Neutrophil (primary cell): ENCODE data around the gene ALG11.
A peak's percentile ranks its signal among the peaks of the same experiment; 100 is the strongest.

Experiments
- H3K27ac ChIP-seq: fragments of 200-600 bp; sonication (generic); 2 replicates; pipeline ENCODE4 v1.5.1; 2016; ENCODE audit warnings: mild to moderate bottlenecking, moderate library complexity
- H3K27me3 ChIP-seq: fragments of 200-600 bp; sonication (generic); 2 replicates; pipeline ENCODE4 v1.6.0; 2016; ENCODE audit warnings: mild to moderate bottlenecking
- H3K36me3 ChIP-seq: fragments of 200-600 bp; sonication (generic); 2 replicates; pipeline ENCODE4 v1.5.1; 2017
- H3K4me1 ChIP-seq, 2 experiments: fragments of 200-600 bp in 1 of 2; sonication (generic) in 1 of 2; 1 replicate in 1 of 2; 2 replicates in 1 of 2; pipeline versions ENCODE4 v1.5.1 to v1.6.1; 2013 to 2016; ENCODE audit warnings: low read depth in 1 of 2, low read length in 1 of 2, mild to moderate bottlenecking in 1 of 2, moderate library complexity in 1 of 2; ENCODE audit not compliant: control insufficient read depth in 1 of 2, insufficient read depth in 1 of 2
- H3K4me3 ChIP-seq, 2 experiments: fragments of 200-600 bp in 1 of 2; sonication (generic) in 1 of 2; 1 replicate in 1 of 2; 2 replicates in 1 of 2; pipeline ENCODE4 v1.5.1; 2013 to 2016; ENCODE audit warnings: low read depth in 1 of 2, low read length in 1 of 2, mild to moderate bottlenecking in 1 of 2, moderate library complexity in 1 of 2
- H3K9me3 ChIP-seq: fragments of 200-600 bp; sonication (generic); 2 replicates; pipeline ENCODE4 v1.5.1; 2016
- CTCF ChIP-seq: fragments of 200-600 bp; sonication (generic); IDR thresholded peaks from 2 replicates; pipeline ENCODE4 v1.5.1; 2016; ENCODE audit warnings: antibody characterized with exemption

Gene ALG11

GRCh38 chr13:51999510-51999911 lies 12.7 kb upstream of the ALG11 start:
- no peak for TF ChIP-seq CTCF
- H3K4me1 ChIP-seq, result peaks cover 0 to 10% of the 10 kb centered on the region in 2 experiments
- no peak overlapping the region for H3K27ac ChIP-seq
- no peaks in the 10 kb centered on the region for H3K27me3 ChIP-seq
- no peaks in the 10 kb centered on the region for H3K36me3 ChIP-seq
- no peaks in the 10 kb centered on the region for H3K9me3 ChIP-seq
- no peak overlapping the region for H3K4me3 ChIP-seq

GRCh38 chr13:51999921-52000320 lies 12.3 kb upstream of the ALG11 start:
- Histone ChIP-seq H3K4me1 (peaks cover 0 to 10% of the 10 kb centered on the region in 2 experiments), H3K36me3 (no peaks in the 10 kb centered on the region), H3K27me3 (no peaks in the 10 kb centered on the region), H3K4me3 (no peak overlapping the region), H3K27ac (no peak overlapping the region), H3K9me3 (no peaks in the 10 kb centered on the region)
- no peak for TF ChIP-seq CTCF

GRCh38 chr13:52001120-52001731 lies 11.0 kb upstream of the ALG11 start:
- Histone ChIP-seq H3K4me3 (no peak overlapping the region), H3K27me3 (peaks cover 2% of the 10 kb centered on the region), H3K36me3 (no peaks in the 10 kb centered on the region), H3K9me3 (no peaks in the 10 kb centered on the region), H3K4me1 (no peaks in the 10 kb centered on the region), H3K27ac (no peak overlapping the region)
- TF ChIP-seq CTCF, result peak; percentile 78

- TF ChIP-seq CTCF, result no peak
- peaks cover 10% of the 10 kb centered on the region for H3K27me3 ChIP-seq
- no peaks in the 10 kb centered on the region for H3K4me1 ChIP-seq
- H3K27ac ChIP-seq, result no peak overlapping the region
- H3K4me3 ChIP-seq, result no peak overlapping the region
- no peaks in the 10 kb centered on the region for H3K9me3 ChIP-seq
- H3K36me3 ChIP-seq, result no peaks in the 10 kb centered on the region
Observed at GRCh38 chr13:52002361-52002760, 9.8 kb upstream of the ALG11 start.

- Histone ChIP-seq H3K4me3 (no peak overlapping the region), H3K9me3 (no peaks in the 10 kb centered on the region), H3K36me3 (no peaks in the 10 kb centered on the region), H3K27ac (no peak overlapping the region), H3K4me1 (no peaks in the 10 kb centered on the region), H3K27me3 (peaks cover 22% of the 10 kb centered on the region)
- TF ChIP-seq CTCF, result no peak
Observed at GRCh38 chr13:52003541-52003940, 8.7 kb upstream of the ALG11 start.
